Parietal lobe (tissue), 2 donors: ENCODE results near the gene ATMIN. TPM values are rescaled to one million over a fixed set of nuclear protein-coding genes. Genes with fewer than 3 reads are reported as not detected.

ENCODE experiments used
- small RNA-seq: library from RNA; depleted of rRNA; stranded (forward); fragments of <200 nt; gene quantifications from one replicate; pipeline ENCODE3, GENCODE V24; 2014; ENCODE audit warnings: low replicate concordance
- total RNA-seq: library from RNA; depleted of rRNA; stranded (reverse); fragments of >200 nt; gene quantifications from one replicate; pipeline ENCODE4 v1.2.3, GENCODE V29; 2014

The ATMIN gene
- 79.5 TPM for total RNA-seq

GRCh38 chr16:81035398-81035974 is at the start of gene ATMIN:
Gene ATMIN, plus strand, starts transcription at chr16:81035842. Its CDS starts 29 bp downstream, at chr16:81035871.

GRCh38 chr16:81006813-81007695 is 28.6 kb upstream of the ATMIN start, which contains the start of the genes CENPN and CMC2:
Gene CENPN, plus strand, starts transcription at chr16:81007214. Its CDS starts 4,726 bp downstream, at chr16:81011940.
Gene CMC2, minus strand, starts transcription at chr16:81006885. Its CDS starts 9,491 bp downstream, at chr16:80997394.

GRCh38 chr16:81077076-81077940 is 41.7 kb downstream of the ATMIN start, which contains the start of gene C16orf46:
Gene C16orf46, minus strand, starts transcription at chr16:81077238. Its CDS starts 13,283 bp downstream, at chr16:81063955.

GRCh38 chr16:81095953-81096714 is 60.5 kb downstream of the ATMIN start, which contains the start of gene GCSH:
Gene GCSH, minus strand, starts transcription at chr16:81096395. Its CDS starts 117 bp downstream, at chr16:81096278.

Small RNA genes within 50 kb of the gene (small RNA-seq; reads per million reads assigned to genes)
- gene AC092718.3, result not detected

Other genes starting within 250 kb of the ATMIN start
- gene CDYL2, start 231.2 kb upstream of the ATMIN start, total RNA-seq, result 11.6 TPM
- gene CMC2, start 29.0 kb upstream of the ATMIN start, total RNA-seq, result 48.5 TPM
- gene CENPN, start 28.6 kb upstream of the ATMIN start, total RNA-seq, result 8.1 TPM
- 3.1 TPM for gene C16orf46, start 41.4 kb downstream of the ATMIN start, total RNA-seq
- 21.3 TPM for gene GCSH, start 60.6 kb downstream of the ATMIN start, total RNA-seq
- gene BCO1, start 202.8 kb downstream of the ATMIN start, total RNA-seq, result not detected